SU-DHL-6 (cell line): ENCODE results near the gene PRKACA.

Experiments used
- CTCF ChIP-seq: fragments of 200-600 bp; sonication (generic); IDR thresholded peaks from one replicate; pipeline ENCODE4 v1.5.1; 2017; ENCODE audit warnings: antibody characterized with exemption, mild to moderate bottlenecking, low read length, moderate library complexity; ENCODE audit not compliant: insufficient read depth, poor library complexity, severe bottlenecking
- EZH2phosphoT487 ChIP-seq: fragments of 200-600 bp; sonication (generic), shearing (Covaris generic); conservative IDR thresholded peaks from 2 replicates; pipeline ENCODE4 v1.6.1; 2018; ENCODE audit warnings: mild to moderate bottlenecking, antibody characterized with exemption, low read length, moderate library complexity, mixed read lengths

GRCh38 chr19:14059652-14060155, 57.9 kb downstream of the PRKACA start:
- TF ChIP-seq CTCF (no peak), EZH2phosphoT487 (no peak)
